ENCODE data around the gene S100A3.
"Not testable (repeated sequence)": the region's sequence is repeated elsewhere in the genome, so short reads cannot be mapped to it uniquely, and the experiment has no call there.

The S100A3 gene

DNA sequence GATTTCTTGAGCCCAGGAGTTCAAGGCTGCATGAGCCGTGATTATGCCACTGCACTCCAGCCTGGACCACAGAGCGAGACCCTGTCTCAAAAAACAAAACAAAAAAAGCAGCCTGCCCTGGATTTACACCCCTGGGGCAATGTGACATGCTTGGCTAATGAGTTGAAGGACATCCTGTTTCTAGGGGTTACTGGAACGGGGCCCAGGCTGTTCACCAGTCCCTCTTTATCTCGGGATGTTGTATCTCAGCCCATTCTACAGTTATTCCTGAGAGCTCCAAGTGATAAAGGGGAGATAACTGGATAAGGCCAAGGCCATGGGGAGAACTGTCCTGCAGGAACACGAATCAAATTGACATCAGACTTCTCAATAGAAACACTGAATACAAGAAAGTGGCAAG is 38.3 kb upstream of the S100A3 start:
- TF ChIP-seq, protein P1, sequence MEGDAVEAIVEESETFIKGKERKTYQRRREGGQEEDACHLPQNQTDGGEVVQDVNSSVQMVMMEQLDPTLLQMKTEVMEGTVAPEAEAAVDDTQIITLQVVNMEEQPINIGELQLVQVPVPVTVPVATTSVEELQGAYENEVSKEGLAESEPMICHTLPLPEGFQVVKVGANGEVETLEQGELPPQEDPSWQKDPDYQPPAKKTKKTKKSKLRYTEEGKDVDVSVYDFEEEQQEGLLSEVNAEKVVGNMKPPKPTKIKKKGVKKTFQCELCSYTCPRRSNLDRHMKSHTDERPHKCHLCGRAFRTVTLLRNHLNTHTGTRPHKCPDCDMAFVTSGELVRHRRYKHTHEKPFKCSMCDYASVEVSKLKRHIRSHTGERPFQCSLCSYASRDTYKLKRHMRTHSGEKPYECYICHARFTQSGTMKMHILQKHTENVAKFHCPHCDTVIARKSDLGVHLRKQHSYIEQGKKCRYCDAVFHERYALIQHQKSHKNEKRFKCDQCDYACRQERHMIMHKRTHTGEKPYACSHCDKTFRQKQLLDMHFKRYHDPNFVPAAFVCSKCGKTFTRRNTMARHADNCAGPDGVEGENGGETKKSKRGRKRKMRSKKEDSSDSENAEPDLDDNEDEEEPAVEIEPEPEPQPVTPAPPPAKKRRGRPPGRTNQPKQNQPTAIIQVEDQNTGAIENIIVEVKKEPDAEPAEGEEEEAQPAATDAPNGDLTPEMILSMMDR (conservative IDR thresholded peaks at IDR 0.05; ENCODE audit: low read depth), result no peak
- ChIA-PET POLR2A (ENCODE audit: low non-redundant PET) (no interaction called here), CTCF (interaction anchor here (0.6 kb wide), 2 partner anchors 464 to 836 kb away, joined by 4 read pairs; no protein-coding TSS in a partner anchor)
- no peak for DNase-seq (ENCODE audit: low spot score)
- H3K27ac ChIP-seq, result no peak overlapping the region

DNA sequence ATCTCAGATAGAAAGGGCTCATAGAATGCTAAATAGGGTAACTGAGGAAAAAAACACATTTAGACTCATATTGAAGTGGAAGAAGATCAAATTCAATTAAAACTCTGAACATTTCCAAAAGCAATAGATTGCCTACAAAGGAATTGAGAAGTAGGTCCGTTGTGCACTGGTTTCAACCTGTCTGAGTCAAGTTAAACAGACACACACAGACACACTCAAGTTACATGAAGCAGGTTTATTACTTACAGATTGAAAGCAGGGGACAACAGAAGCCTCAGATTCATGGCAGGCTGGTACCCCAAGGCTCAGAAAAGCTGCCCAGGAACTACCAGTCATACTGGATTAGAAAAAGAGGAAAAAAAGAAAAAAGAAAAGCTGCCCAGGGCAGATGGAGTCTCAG is 37.3 kb upstream of the S100A3 start:
- POLR2A ChIA-PET (ENCODE audit: low non-redundant PET), result no interaction called here
- CTCF ChIA-PET, result interaction anchor here (0.6 kb wide), 1 partner anchor 76 kb away, joined by 4 read pairs; no protein-coding TSS in a partner anchor
- H3K27ac ChIP-seq, result no peak overlapping the region

DNA sequence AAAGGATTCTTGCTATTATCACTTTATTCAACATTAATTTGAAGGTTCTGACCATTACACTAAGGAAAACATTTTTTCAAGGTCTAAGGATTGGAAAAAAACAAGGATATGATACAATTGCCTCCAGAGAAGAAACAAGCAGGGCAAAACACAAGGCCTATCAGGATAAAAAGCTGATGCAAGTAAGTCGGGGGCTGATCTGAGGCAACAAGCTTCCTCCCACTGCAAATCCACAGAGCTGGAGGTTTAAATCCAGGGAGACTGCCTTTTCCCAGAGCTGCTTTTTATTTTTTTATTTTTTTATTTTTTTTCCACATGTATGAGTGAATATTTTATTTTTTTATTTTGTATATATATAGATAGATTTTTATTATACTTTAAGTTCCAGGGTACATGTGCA is 35.9 kb upstream of the S100A3 start:
- ChIA-PET POLR2A (ENCODE audit: low non-redundant PET) (interaction anchor here (1.3 kb wide), 1 partner anchor 49 kb away, joined by 3 read pairs; the partner anchor contains the start of gene CHTOP), CTCF (interaction anchor here (0.7 to 0.9 kb wide), 2 partner anchors 13 to 74 kb away, joined by 3 to 4 read pairs; no protein-coding TSS in a partner anchor)
- H3K27ac ChIP-seq, result no peak overlapping the region
- DNase-seq (ENCODE audit: low spot score), result no peak
- TF ChIP-seq, protein P1 (conservative IDR thresholded peaks at IDR 0.05; ENCODE audit: low read depth), result no peak

More for the DNA sequence above, 37.3 kb upstream of the S100A3 start:
- TF ChIP-seq, protein P1 (conservative IDR thresholded peaks at IDR 0.05; ENCODE audit: low read depth), result no peak
- no peak for DNase-seq (ENCODE audit: low spot score)

DNA sequence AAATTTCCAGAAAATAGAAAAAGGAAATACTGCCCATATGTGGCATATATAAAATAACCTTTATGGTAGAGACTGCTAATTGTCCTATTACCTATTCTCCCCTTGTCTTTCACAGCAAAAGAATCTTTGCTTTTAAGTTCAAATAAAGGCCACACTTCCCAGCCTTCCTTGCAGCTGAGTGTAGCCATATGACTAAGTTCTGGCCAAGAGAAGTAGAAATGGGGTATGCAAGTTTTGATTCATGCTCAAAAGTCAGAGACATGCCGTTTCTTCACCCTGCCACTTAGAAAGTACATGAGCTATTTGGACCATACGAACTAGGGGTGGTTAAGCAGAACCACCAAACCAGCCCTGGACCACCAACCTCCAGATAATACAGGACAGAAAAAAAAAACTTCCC is 34.9 kb upstream of the S100A3 start:
- no peak overlapping the region for H3K27ac ChIP-seq
- DNase-seq (ENCODE audit: low spot score), result no peak
- CTCF ChIA-PET, result no interaction called here
- POLR2A ChIA-PET (ENCODE audit: low non-redundant PET), result interaction anchor here (0.7 kb wide), 1 partner anchor 34 kb away, joined by 3 read pairs; no protein-coding TSS in a partner anchor
- TF ChIP-seq, protein P1 (conservative IDR thresholded peaks at IDR 0.05; ENCODE audit: low read depth), result no peak

DNA sequence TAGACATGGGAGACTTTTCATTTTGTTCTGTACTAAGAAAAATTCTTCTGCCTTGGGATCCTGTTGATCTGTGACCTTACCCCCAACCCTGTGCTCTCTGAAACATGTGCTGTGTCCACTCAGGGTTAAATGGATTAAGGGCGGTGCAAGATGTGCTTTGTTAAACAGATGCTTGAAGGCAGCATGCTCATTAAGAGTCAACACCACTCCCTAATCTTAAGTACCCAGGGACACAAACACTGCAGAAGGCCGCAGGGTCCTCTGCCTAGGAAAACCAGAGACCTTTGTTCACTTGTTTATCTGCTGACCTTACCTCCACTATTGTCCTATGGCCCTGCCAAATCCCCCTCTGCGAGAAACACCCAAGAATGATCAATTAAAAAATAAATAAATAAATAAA is 34.5 kb upstream of the S100A3 start:
- H3K27ac ChIP-seq; DNase-seq (ENCODE audit: low spot score); CTCF ChIA-PET: not testable (repeated sequence)
- POLR2A ChIA-PET (ENCODE audit: low non-redundant PET), result interaction anchor here (0.7 kb wide), 1 partner anchor 35 kb away, joined by 3 read pairs; no protein-coding TSS in a partner anchor

DNA sequence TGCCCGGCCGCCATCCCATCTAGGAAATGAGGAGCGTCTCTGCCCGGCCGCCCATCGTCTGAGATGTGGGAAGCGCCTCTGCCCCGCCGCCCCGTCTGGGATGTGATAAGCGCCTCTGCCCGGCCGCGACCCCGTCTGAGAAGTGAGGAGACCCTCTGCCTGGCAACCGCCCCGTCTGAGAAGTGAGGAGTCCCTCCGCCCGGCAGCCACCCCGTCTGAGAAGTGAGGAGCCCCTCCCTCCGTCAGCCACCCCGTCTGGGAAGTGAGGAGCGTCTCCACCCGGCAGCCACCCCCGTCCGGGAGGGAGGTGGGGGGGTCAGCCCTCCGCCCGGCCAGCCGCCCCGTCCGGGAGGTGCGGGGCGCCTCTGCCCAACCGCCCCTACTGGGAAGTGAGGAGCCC is 33.8 kb upstream of the S100A3 start:
- POLR2A ChIA-PET (ENCODE audit: low non-redundant PET); CTCF ChIA-PET; DNase-seq (ENCODE audit: low spot score); H3K27ac ChIP-seq: not testable (repeated sequence)

DNA sequence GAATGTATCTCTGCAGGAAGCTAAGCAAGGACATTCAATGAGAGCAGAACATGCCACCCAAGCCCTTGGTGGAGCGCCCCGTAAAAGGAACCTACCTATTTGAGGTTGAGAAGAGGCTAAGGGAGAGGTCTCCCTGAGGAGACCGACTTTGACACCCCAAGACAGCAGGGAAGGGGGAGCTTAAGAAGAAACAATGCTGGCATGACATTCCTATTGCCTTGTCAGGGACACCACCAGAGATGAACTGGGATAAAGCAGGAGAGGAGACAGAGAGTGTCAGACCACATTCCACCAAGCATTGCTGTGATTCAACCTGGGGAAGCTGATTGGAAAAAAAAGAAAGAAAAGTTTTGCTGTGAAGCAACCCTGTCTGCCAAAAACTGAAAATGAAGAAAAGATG is 29.9 kb upstream of the S100A3 start:
- no peak for DNase-seq (ENCODE audit: low spot score)
- ChIA-PET POLR2A (ENCODE audit: low non-redundant PET) (no interaction called here), CTCF (interaction anchor here (0.5 to 0.9 kb wide), 2 partner anchors 68 to 113 kb away, joined by 3 to 7 read pairs; no protein-coding TSS in a partner anchor)
- TF ChIP-seq, protein P1 (conservative IDR thresholded peaks at IDR 0.05; ENCODE audit: low read depth), result no peak
- no peak overlapping the region for H3K27ac ChIP-seq

All from RWPE1 (cell line).